Measurements from ENCODE around the gene ELK3. TPM values are rescaled to one million over a fixed set of nuclear protein-coding genes. Genes with fewer than 3 reads are reported as not detected.
A peak's percentile ranks its signal among the peaks of the same experiment; 100 is the strongest.

Gene ELK3
- total RNA-seq, 1 experiment from 2014 or later: 9.4 TPM

DNA sequence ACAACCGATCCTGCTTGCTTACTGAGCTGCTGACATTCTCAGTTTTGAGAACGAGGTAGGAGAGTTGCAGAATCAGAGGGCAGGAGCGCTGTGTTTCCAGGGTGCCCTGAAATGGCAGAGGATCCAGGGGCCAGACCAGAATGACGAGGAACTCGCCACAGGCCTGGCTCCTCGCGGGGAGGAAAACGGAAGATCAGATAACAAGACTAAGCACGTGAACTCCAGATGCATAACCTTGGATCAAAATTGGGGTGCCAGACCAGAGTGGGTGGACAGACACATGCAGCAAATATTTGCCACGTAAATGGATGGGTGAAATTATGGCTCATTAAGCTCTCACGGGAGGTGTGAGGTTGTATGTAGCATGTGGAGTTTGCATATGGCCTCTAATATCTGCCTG lies 46.5 kb downstream of the ELK3 start:
- H3K36me3 Mint-ChIP-seq (ENCODE audit: insufficient read depth in 1 of 3, low read depth in 3 of 3): no peaks in the 10 kb centered on the region
- H3K27me3 Mint-ChIP-seq (ENCODE audit: low read depth): no peaks in the 10 kb centered on the region
- H4K5ac ChIP-seq (ENCODE audit: insufficient read length, low read depth, low read length): no peak overlapping the region

More for the DNA sequence above, 46.5 kb downstream of the ELK3 start:
- no CpG with 5 or more reads among the region's 11 CpGs for WGBS (ENCODE audit: extremely low coverage, insufficient read length, low lambda C conversion rate)
- no peak overlapping the region for H2BK20ac ChIP-seq (ENCODE audit: low read depth, low read length, poor library complexity, severe bottlenecking)
- H3K4ac ChIP-seq (ENCODE audit: low read depth, low read length): no peak overlapping the region
- no peak overlapping the region for H4K8ac ChIP-seq (replicated peaks; ENCODE audit: insufficient read length, low read depth, low read length)
- H3K23ac ChIP-seq (ENCODE audit: insufficient read length, low read depth, low read length): no peak overlapping the region
- no peak overlapping the region for H3K18ac ChIP-seq (ENCODE audit: insufficient read length, low read depth, low read length)
- H3K79me2 ChIP-seq (ENCODE audit: insufficient read depth, low read length): no peaks in the 10 kb centered on the region
- DNase-seq: no peak
- H3K4me1 ChIP-seq (ENCODE audit: insufficient read depth, low read length): no peaks in the 10 kb centered on the region
- no peak overlapping the region for H2AK5ac ChIP-seq (ENCODE audit: insufficient read length, low read length)
- no peak overlapping the region for H3T11ph ChIP-seq (ENCODE audit: low read length)
- TF ChIP-seq, protein P1, sequence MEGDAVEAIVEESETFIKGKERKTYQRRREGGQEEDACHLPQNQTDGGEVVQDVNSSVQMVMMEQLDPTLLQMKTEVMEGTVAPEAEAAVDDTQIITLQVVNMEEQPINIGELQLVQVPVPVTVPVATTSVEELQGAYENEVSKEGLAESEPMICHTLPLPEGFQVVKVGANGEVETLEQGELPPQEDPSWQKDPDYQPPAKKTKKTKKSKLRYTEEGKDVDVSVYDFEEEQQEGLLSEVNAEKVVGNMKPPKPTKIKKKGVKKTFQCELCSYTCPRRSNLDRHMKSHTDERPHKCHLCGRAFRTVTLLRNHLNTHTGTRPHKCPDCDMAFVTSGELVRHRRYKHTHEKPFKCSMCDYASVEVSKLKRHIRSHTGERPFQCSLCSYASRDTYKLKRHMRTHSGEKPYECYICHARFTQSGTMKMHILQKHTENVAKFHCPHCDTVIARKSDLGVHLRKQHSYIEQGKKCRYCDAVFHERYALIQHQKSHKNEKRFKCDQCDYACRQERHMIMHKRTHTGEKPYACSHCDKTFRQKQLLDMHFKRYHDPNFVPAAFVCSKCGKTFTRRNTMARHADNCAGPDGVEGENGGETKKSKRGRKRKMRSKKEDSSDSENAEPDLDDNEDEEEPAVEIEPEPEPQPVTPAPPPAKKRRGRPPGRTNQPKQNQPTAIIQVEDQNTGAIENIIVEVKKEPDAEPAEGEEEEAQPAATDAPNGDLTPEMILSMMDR (conservative IDR thresholded peaks at IDR 0.05): no peak
- no peak overlapping the region for H3K27ac ChIP-seq (ENCODE audit: insufficient read length, low read depth, low read length)
- no peak overlapping the region for H4K91ac ChIP-seq (ENCODE audit: insufficient read length, low read depth, low read length)
- H3K4me3 Mint-ChIP-seq: no peak overlapping the region
- H3K9me3 Mint-ChIP-seq: no peaks in the 10 kb centered on the region
- no peak overlapping the region for H2BK15ac ChIP-seq (ENCODE audit: low read depth, low read length)
- H3K9me3 ChIP-seq (ENCODE audit: control insufficient read depth, low read depth, low read length): no peaks in the 10 kb centered on the region
- peaks cover 0 to 6% of the 10 kb centered on the region in 2 experiments; a peak in 2 of 4 replicates for H3K4me1 Mint-ChIP-seq
- no peaks in the 10 kb centered on the region for H4K20me1 ChIP-seq (ENCODE audit: control insufficient read depth, insufficient read depth, insufficient read length)
- no peak overlapping the region for H2BK12ac ChIP-seq (ENCODE audit: insufficient read length, low read depth, low read length)
- peak overlapping the region in 1 of 3 experiments; percentile 29; a peak in 3 of 7 replicates for H3K27ac Mint-ChIP-seq
- no peak overlapping the region for H2BK5ac ChIP-seq (ENCODE audit: insufficient read length, low read length)
- no peaks in the 10 kb centered on the region for H3K23me2 ChIP-seq (ENCODE audit: insufficient read length, low read depth, low read length, poor library complexity, severe bottlenecking)
- H3K27me3 ChIP-seq (ENCODE audit: insufficient read depth, low read length): no peaks in the 10 kb centered on the region
- no peak overlapping the region for H3K9ac ChIP-seq (ENCODE audit: extremely low read depth, insufficient read length, low read length)
- no peak overlapping the region for H3K14ac ChIP-seq (ENCODE audit: insufficient read depth, low read length)
- no peaks in the 10 kb centered on the region for H3K79me1 ChIP-seq (ENCODE audit: insufficient read depth, low read depth, low read length, poor library complexity, severe bottlenecking)
- H3K56ac ChIP-seq (ENCODE audit: insufficient read length, low read depth, low read length): no peak overlapping the region
- H2AFZ ChIP-seq (ENCODE audit: low read length): no peak overlapping the region
- H3K4me2 ChIP-seq (ENCODE audit: insufficient read depth, insufficient read length, low read length): no peak overlapping the region
- no peak overlapping the region for H2BK120ac ChIP-seq (ENCODE audit: low read depth, low read length, poor library complexity, severe bottlenecking)

Data from H9 (cell line).